Measurements from ENCODE around the gene TBC1D5.
"Not testable (repeated sequence)": the region's sequence is repeated elsewhere in the genome, so short reads cannot be mapped to it uniquely, and the experiment has no call there.

The TBC1D5 gene

DNA sequence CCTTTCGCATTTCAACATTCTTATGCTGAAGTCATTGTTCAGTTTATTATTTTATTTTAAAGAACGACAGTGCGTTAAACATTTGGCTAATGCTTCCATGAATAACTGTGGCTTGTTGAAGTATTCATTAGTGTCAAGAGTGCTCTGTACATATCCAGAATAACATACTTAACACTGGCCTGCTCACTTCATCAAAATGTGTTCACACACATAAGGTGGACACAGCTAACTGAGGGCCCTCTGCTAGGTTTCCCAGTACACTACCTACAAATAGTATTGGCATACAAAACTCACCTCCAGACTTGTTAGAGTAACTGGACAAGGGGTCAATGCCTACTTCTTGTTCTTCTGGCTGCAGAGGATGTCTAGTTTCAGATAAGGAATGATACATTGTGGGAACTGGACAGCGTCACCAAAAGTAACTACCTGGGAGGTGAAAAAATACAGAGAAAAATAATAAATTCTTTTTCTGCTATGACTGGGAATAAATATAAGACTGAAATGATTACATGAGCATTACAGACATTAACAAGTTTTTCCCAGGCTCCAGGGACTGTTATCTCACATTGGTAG, 234.2 kb downstream of the TBC1D5 start:
- H3K27me3 ChIP-seq (ENCODE audit: control insufficient read depth, insufficient read depth, low read length): no peaks in the 10 kb centered on the region
- no peaks in the 10 kb centered on the region for H3K36me3 ChIP-seq (ENCODE audit: control insufficient read depth, insufficient read depth, low read length)
- H3K9me3 ChIP-seq (ENCODE audit: control insufficient read depth, low read length): no peaks in the 10 kb centered on the region
- no peak overlapping the region for H3K4me3 ChIP-seq (ENCODE audit: low read length)
- no peak overlapping the region for H3K9ac ChIP-seq (ENCODE audit: low read length)
- H3K4me1 ChIP-seq (ENCODE audit: control insufficient read depth, insufficient read depth, low read length): no peaks in the 10 kb centered on the region

- H3K9ac ChIP-seq (ENCODE audit: low read length): no peak overlapping the region
- no peak overlapping the region for H3K4me3 ChIP-seq (ENCODE audit: low read length)
- H3K27me3 ChIP-seq (ENCODE audit: control insufficient read depth, insufficient read depth, low read length): no peaks in the 10 kb centered on the region
- no peaks in the 10 kb centered on the region for H3K9me3 ChIP-seq (ENCODE audit: control insufficient read depth, low read length)
- H3K36me3 ChIP-seq (ENCODE audit: control insufficient read depth, insufficient read depth, low read length): no peaks in the 10 kb centered on the region
- no peaks in the 10 kb centered on the region for H3K4me1 ChIP-seq (ENCODE audit: control insufficient read depth, insufficient read depth, low read length)
Observed at GRCh38 chr3:17507480-17507879, 235.0 kb downstream of the TBC1D5 start.

DNA sequence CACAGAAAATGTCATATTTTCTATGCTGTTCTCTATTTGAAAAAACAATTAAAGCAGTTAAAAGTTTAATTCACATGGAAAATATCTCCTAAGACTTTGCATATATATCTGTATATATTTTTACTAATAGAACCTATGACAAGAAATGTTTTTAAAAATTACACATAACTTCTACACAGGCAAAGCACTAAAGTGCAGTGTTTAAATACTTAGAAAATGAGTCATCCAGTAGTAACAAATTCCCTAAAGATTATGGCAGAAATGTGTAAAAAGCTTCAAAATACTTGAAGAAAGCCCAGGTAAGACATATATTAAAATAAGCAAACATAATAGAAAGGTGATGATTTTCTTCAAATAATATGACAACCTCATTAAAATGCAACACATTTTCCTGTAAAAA, 236.6 kb downstream of the TBC1D5 start:
- Histone ChIP-seq H3K36me3 (ENCODE audit: control insufficient read depth, insufficient read depth, low read length) (no peaks in the 10 kb centered on the region), H3K4me1 (ENCODE audit: control insufficient read depth, insufficient read depth, low read length) (no peaks in the 10 kb centered on the region), H3K9ac (ENCODE audit: low read length) (no peak overlapping the region), H3K4me3 (ENCODE audit: low read length) (no peak overlapping the region), H3K9me3 (ENCODE audit: control insufficient read depth, low read length) (no peaks in the 10 kb centered on the region), H3K27me3 (ENCODE audit: control insufficient read depth, insufficient read depth, low read length) (no peaks in the 10 kb centered on the region)

DNA sequence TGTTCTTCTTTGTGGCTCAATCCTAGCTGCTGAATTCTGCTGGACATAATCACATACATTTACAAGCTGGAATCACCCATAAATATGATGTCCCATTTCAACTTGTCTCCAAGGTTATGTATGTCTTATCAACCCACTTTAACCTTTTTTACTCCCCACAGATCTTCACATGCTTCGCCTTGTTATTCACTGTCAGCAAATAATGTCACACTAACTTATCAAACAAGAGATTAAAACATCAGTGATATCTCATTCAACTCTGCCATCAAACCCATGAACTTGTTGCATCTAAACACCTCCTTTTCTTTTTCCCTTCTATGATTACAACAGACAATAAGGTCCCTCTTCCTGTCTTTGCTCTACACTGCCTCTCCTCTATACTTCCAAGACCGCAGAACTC, 240.7 kb downstream of the TBC1D5 start:
- no peaks in the 10 kb centered on the region for H3K4me1 ChIP-seq (ENCODE audit: control insufficient read depth, insufficient read depth, low read length)

DNA sequence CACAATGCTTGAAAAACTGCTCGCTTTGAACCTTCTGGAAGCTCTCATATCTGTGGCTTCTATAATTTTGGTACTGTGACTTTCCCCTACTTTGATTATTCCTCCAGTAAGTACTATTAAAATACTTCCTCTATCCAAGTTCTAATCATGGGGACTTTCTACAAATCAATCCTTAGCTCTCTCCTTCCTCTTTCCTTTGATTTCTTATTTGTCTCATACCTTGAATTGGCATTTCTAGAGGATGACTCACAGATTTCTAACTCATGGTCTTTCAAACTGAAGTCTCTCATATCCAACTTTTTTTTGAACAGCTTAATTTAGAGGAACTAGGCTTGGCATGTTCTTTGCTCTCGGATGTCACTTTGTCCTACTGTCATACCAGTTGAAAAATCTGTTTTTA, 241.8 kb downstream of the TBC1D5 start:
- Histone ChIP-seq H3K36me3 (ENCODE audit: control insufficient read depth, insufficient read depth, low read length) (no peaks in the 10 kb centered on the region), H3K4me3 (ENCODE audit: low read length) (no peak overlapping the region), H3K4me1 (ENCODE audit: control insufficient read depth, insufficient read depth, low read length) (no peaks in the 10 kb centered on the region)

More for the DNA sequence above, 240.7 kb downstream of the TBC1D5 start:
- no peaks in the 10 kb centered on the region for H3K9me3 ChIP-seq (ENCODE audit: control insufficient read depth, low read length)
- H3K4me3 ChIP-seq (ENCODE audit: low read length): no peak overlapping the region
- no peaks in the 10 kb centered on the region for H3K36me3 ChIP-seq (ENCODE audit: control insufficient read depth, insufficient read depth, low read length)
- H3K9ac ChIP-seq (ENCODE audit: low read length): no peak overlapping the region
- H3K27me3 ChIP-seq (ENCODE audit: control insufficient read depth, insufficient read depth, low read length): no peaks in the 10 kb centered on the region

GRCh38 chr3:17494117-17494809, 248.2 kb downstream of the TBC1D5 start:
- Histone ChIP-seq H3K9ac (ENCODE audit: low read length) (no peak overlapping the region), H3K4me1 (ENCODE audit: control insufficient read depth, insufficient read depth, low read length) (no peaks in the 10 kb centered on the region), H3K36me3 (ENCODE audit: control insufficient read depth, insufficient read depth, low read length) (no peaks in the 10 kb centered on the region), H3K4me3 (ENCODE audit: low read length) (no peak overlapping the region), H3K27me3 (ENCODE audit: control insufficient read depth, insufficient read depth, low read length) (no peaks in the 10 kb centered on the region), H3K9me3 (ENCODE audit: control insufficient read depth, low read length) (no peaks in the 10 kb centered on the region)

More for the DNA sequence above, 241.8 kb downstream of the TBC1D5 start:
- Histone ChIP-seq H3K27me3 (ENCODE audit: control insufficient read depth, insufficient read depth, low read length) (no peaks in the 10 kb centered on the region), H3K9ac (ENCODE audit: low read length) (no peak overlapping the region), H3K9me3 (ENCODE audit: control insufficient read depth, low read length) (no peaks in the 10 kb centered on the region)

- Histone ChIP-seq H3K4me1 (ENCODE audit: control insufficient read depth, insufficient read depth, low read length) (no peaks in the 10 kb centered on the region), H3K36me3 (ENCODE audit: control insufficient read depth, insufficient read depth, low read length) (no peaks in the 10 kb centered on the region), H3K9ac (ENCODE audit: low read length) (no peak overlapping the region), H3K4me3 (ENCODE audit: low read length) (no peak overlapping the region), H3K27me3 (ENCODE audit: control insufficient read depth, insufficient read depth, low read length) (no peaks in the 10 kb centered on the region), H3K9me3 (ENCODE audit: control insufficient read depth, low read length) (no peaks in the 10 kb centered on the region)
Observed at GRCh38 chr3:17491601-17492000, 250.8 kb downstream of the TBC1D5 start.

DNA sequence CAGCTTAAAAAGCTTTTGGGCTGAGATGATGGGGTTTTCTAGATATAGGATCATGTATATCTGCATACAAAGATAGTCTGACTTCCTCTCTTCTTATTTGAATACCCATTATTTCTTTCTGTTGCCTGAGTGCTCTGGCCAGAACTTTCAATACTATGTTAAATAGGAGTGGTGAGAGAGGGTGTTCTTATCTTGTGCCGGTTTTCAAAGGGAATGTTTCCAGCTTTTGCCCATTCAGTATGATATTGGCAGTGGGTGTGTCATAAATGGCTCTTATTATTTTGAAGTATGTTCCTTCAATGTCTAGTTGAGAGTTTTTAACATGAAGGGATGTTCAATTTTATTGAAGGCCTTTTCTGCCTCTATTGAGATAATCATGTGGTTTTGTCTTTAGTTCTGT, 251.2 kb downstream of the TBC1D5 start:
- not testable (repeated sequence) for H3K27me3 ChIP-seq (ENCODE audit: control insufficient read depth, insufficient read depth, low read length); H3K9ac ChIP-seq (ENCODE audit: low read length); H3K9me3 ChIP-seq (ENCODE audit: control insufficient read depth, low read length)

GRCh38 chr3:17489139-17489538, 253.3 kb downstream of the TBC1D5 start:
- Histone ChIP-seq H3K9ac (ENCODE audit: low read length) (no peak overlapping the region), H3K4me1 (ENCODE audit: control insufficient read depth, insufficient read depth, low read length) (no peaks in the 10 kb centered on the region), H3K4me3 (ENCODE audit: low read length) (no peak overlapping the region), H3K36me3 (ENCODE audit: control insufficient read depth, insufficient read depth, low read length) (no peaks in the 10 kb centered on the region), H3K9me3 (ENCODE audit: control insufficient read depth, low read length) (no peaks in the 10 kb centered on the region), H3K27me3 (ENCODE audit: control insufficient read depth, insufficient read depth, low read length) (no peaks in the 10 kb centered on the region)

More for the DNA sequence above, 251.2 kb downstream of the TBC1D5 start:
- H3K4me1 ChIP-seq (ENCODE audit: control insufficient read depth, insufficient read depth, low read length); H3K36me3 ChIP-seq (ENCODE audit: control insufficient read depth, insufficient read depth, low read length); H3K4me3 ChIP-seq (ENCODE audit: low read length): not testable (repeated sequence)

GRCh38 chr3:17481116-17481515, 261.3 kb downstream of the TBC1D5 start:
- no peak overlapping the region for H3K4me3 ChIP-seq (ENCODE audit: low read length)
- H3K27me3 ChIP-seq (ENCODE audit: control insufficient read depth, insufficient read depth, low read length): no peaks in the 10 kb centered on the region
- H3K36me3 ChIP-seq (ENCODE audit: control insufficient read depth, insufficient read depth, low read length): peaks cover 7% of the 10 kb centered on the region
- no peak overlapping the region for H3K9ac ChIP-seq (ENCODE audit: low read length)
- H3K4me1 ChIP-seq (ENCODE audit: control insufficient read depth, insufficient read depth, low read length): no peaks in the 10 kb centered on the region
- no peaks in the 10 kb centered on the region for H3K9me3 ChIP-seq (ENCODE audit: control insufficient read depth, low read length)

DNA sequence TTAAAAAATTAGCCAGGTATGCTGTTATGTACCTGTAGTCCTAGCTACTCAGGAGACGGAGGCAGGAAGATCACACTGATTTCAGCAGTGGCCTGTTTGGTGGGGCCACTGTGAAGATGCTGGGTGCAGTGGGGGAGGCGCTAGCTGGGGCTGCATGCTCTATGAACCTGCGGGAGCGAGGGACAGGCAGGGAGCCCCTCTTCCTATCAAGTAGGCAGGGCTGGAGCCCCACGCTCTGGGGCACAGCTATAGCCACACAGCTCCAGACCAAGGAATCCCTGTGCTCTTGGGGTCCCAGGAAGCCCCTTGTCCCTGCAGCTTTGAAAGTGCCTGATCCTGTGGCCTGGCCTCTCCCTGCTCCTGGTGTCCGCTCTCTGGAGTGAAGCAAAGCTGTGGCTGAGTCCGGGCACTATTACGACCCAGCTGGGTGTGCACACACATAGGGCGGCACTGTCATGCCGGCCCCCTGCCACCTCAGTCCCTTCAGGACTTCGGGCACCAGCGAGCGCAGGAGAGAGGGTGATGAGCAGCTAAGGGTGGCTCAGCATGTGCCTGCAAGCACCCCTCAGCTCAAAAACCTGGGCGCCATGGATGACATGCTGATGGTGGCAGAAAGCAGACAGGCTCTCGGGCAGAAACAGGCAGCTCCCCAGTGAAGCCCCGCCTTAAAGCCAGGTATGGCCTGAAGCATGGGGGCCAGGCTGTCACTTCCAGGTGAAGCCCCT, 262.6 kb downstream of the TBC1D5 start:
- Histone ChIP-seq H3K9me3 (ENCODE audit: control insufficient read depth, low read length) (no peaks in the 10 kb centered on the region), H3K4me1 (ENCODE audit: control insufficient read depth, insufficient read depth, low read length) (no peaks in the 10 kb centered on the region), H3K4me3 (ENCODE audit: low read length) (no peak overlapping the region), H3K9ac (ENCODE audit: low read length) (no peak overlapping the region), H3K36me3 (ENCODE audit: control insufficient read depth, insufficient read depth, low read length) (peaks cover 7% of the 10 kb centered on the region), H3K27me3 (ENCODE audit: control insufficient read depth, insufficient read depth, low read length) (no peaks in the 10 kb centered on the region)

- H3K4me3 ChIP-seq (ENCODE audit: low read length): no peak overlapping the region
- peaks cover 7% of the 10 kb centered on the region for H3K36me3 ChIP-seq (ENCODE audit: control insufficient read depth, insufficient read depth, low read length)
- H3K9ac ChIP-seq (ENCODE audit: low read length): no peak overlapping the region
- H3K4me1 ChIP-seq (ENCODE audit: control insufficient read depth, insufficient read depth, low read length): no peaks in the 10 kb centered on the region
- no peaks in the 10 kb centered on the region for H3K9me3 ChIP-seq (ENCODE audit: control insufficient read depth, low read length)
- no peaks in the 10 kb centered on the region for H3K27me3 ChIP-seq (ENCODE audit: control insufficient read depth, insufficient read depth, low read length)
Observed at GRCh38 chr3:17478673-17479072, 263.8 kb downstream of the TBC1D5 start.
